Measurements from ENCODE around the gene PACRG. TPM values are rescaled to one million over a fixed set of nuclear protein-coding genes. Genes with fewer than 3 reads are reported as not detected.

Gene PACRG
- polyA plus RNA-seq, 1 donor, result 1.5 TPM

DNA sequence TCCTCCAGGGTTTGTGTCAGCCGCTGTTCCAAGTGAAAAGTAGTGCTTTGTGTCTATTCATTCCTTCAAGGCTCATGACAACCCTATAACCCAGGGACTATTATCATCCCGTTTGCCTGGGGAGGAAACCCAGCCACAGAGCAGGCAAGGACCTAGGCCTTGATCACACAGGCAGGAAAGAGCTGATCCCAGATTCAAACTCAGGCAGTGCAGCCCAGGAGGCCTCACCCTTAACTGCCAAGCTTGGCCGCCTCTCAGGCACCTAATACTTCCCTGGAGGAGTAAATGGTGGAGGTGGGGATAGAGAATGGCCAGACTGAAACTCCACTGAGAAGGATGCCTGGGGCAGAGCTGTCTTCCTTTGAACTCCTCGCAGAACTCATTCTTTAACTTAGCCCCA, 471.6 kb downstream of the PACRG start:
- H3K4me1 ChIP-seq (ENCODE audit: control insufficient read depth, insufficient read depth, low read length), result no peaks in the 10 kb centered on the region
- DNase-seq, result no peak
- no peaks in the 10 kb centered on the region for H3K27me3 ChIP-seq (ENCODE audit: control insufficient read depth, insufficient read depth, low read length)
- H3K36me3 ChIP-seq (ENCODE audit: control insufficient read depth, insufficient read depth, low read length), result no peaks in the 10 kb centered on the region
- no peaks in the 10 kb centered on the region for H3K9me3 ChIP-seq (ENCODE audit: control insufficient read depth, low read depth, low read length)
- H3K4me3 ChIP-seq (ENCODE audit: low read length), result no peak overlapping the region
- WGBS (ENCODE audit: insufficient coverage, low lambda C conversion rate), result no CpG with 5 or more reads among the region's 4 CpGs
- H3K27ac ChIP-seq (ENCODE audit: low read length), result no peak overlapping the region

DNA sequence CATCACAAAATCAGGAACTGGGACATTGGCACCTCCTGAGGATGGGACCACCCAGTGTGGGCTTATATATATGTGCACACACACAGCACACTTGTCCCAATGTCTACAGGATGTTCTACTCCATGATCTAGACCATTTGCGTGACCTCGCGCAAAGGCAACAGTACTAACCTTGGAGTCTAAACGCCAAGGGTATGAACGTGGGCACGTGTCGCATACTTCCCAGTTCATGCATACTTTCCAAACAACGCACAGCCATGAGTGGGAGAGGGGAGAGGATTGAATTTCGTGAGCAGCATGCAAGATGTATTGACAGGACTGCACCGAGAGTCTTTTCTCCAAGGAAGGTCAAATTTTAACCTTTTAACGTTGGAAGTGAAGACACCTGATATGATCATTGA, 472.5 kb downstream of the PACRG start:
- Histone ChIP-seq H3K27me3 (ENCODE audit: control insufficient read depth, insufficient read depth, low read length) (no peaks in the 10 kb centered on the region), H3K4me3 (ENCODE audit: low read length) (no peak overlapping the region), H3K36me3 (ENCODE audit: control insufficient read depth, insufficient read depth, low read length) (no peaks in the 10 kb centered on the region), H3K9me3 (ENCODE audit: control insufficient read depth, low read depth, low read length) (no peaks in the 10 kb centered on the region), H3K4me1 (ENCODE audit: control insufficient read depth, insufficient read depth, low read length) (no peaks in the 10 kb centered on the region), H3K27ac (ENCODE audit: low read length) (no peak overlapping the region)
- no peak for DNase-seq
- WGBS (ENCODE audit: insufficient coverage, low lambda C conversion rate), result no CpG with 5 or more reads among the region's 11 CpGs

- WGBS (ENCODE audit: insufficient coverage, low lambda C conversion rate), result 78% methylated on average over 2 of the region's 8 CpGs
- no peaks in the 10 kb centered on the region for H3K36me3 ChIP-seq (ENCODE audit: control insufficient read depth, insufficient read depth, low read length)
- no peak for DNase-seq
- no peaks in the 10 kb centered on the region for H3K4me1 ChIP-seq (ENCODE audit: control insufficient read depth, insufficient read depth, low read length)
- H3K9me3 ChIP-seq (ENCODE audit: control insufficient read depth, low read depth, low read length), result no peaks in the 10 kb centered on the region
- H3K27ac ChIP-seq (ENCODE audit: low read length), result no peak overlapping the region
- H3K4me3 ChIP-seq (ENCODE audit: low read length), result no peak overlapping the region
- no peaks in the 10 kb centered on the region for H3K27me3 ChIP-seq (ENCODE audit: control insufficient read depth, insufficient read depth, low read length)
These were observed 472.9 kb downstream of the PACRG start for GRCh38 chr6:163200694-163201093.

- H3K36me3 ChIP-seq (ENCODE audit: control insufficient read depth, insufficient read depth, low read length), result no peaks in the 10 kb centered on the region
- no peak overlapping the region for H3K27ac ChIP-seq (ENCODE audit: low read length)
- no CpG with 5 or more reads among the region's 12 CpGs for WGBS (ENCODE audit: insufficient coverage, low lambda C conversion rate)
- no peak for DNase-seq
- no peaks in the 10 kb centered on the region for H3K27me3 ChIP-seq (ENCODE audit: control insufficient read depth, insufficient read depth, low read length)
- H3K4me1 ChIP-seq (ENCODE audit: control insufficient read depth, insufficient read depth, low read length), result no peaks in the 10 kb centered on the region
- no peak overlapping the region for H3K4me3 ChIP-seq (ENCODE audit: low read length)
- no peaks in the 10 kb centered on the region for H3K9me3 ChIP-seq (ENCODE audit: control insufficient read depth, low read depth, low read length)
These were observed 474.1 kb downstream of the PACRG start for GRCh38 chr6:163201855-163202254.

- Histone ChIP-seq H3K27me3 (ENCODE audit: control insufficient read depth, insufficient read depth, low read length) (no peaks in the 10 kb centered on the region), H3K4me3 (ENCODE audit: low read length) (no peak overlapping the region), H3K9me3 (ENCODE audit: control insufficient read depth, low read depth, low read length) (no peaks in the 10 kb centered on the region), H3K27ac (ENCODE audit: low read length) (no peak overlapping the region), H3K4me1 (ENCODE audit: control insufficient read depth, insufficient read depth, low read length) (no peaks in the 10 kb centered on the region), H3K36me3 (ENCODE audit: control insufficient read depth, insufficient read depth, low read length) (no peaks in the 10 kb centered on the region)
- DNase-seq, result no peak
- no CpG with 5 or more reads among the region's 2 CpGs for WGBS (ENCODE audit: insufficient coverage, low lambda C conversion rate)
These were observed 478.4 kb downstream of the PACRG start for GRCh38 chr6:163206196-163206595.

DNA sequence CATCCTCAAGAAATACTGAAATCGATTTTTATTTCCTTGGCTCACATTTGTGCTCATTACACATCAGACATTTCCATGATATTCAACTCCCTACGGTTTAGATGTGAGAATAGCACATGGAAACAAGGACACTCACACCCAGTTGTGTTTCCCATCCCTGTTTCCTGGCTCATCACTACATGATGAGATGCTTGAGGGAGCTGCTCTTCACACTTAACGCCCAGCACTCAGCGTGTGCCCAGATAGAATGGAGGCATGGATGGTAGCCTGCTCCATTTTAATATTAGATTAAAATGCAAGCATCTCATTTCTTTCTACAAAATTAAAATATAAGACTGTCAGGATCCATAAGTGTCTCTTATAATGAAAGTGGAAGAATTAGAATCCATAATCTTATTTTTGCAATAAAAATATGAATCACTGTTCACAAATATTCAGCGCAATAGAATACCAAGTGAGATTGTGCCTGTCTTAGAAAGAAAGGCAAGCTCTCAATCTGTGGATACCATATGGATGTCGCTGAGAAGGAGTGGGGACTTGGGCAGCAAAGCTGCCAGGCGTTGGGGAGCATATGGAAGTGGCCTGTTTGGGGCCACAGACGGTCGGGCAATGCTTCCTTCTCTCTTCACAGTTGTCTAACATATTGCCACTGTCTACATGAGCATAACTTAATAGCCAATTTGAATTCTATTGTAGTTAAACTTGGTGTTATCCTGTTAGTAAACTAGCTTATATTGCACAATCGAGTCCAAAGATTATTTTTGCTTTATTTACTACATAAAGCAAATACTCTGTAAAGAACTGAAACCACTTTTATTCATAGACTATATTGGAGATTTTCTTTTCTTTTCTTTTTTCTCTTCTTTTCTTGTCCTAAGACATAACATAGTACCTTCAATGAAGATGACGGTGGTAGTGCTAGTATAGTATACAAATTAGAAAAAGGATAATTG, 479.9 kb downstream of the PACRG start:
- Histone ChIP-seq H3K36me3 (ENCODE audit: control insufficient read depth, insufficient read depth, low read length) (no peaks in the 10 kb centered on the region), H3K27ac (ENCODE audit: low read length) (no peak overlapping the region), H3K9me3 (ENCODE audit: control insufficient read depth, low read depth, low read length) (no peaks in the 10 kb centered on the region), H3K27me3 (ENCODE audit: control insufficient read depth, insufficient read depth, low read length) (no peaks in the 10 kb centered on the region), H3K4me3 (ENCODE audit: low read length) (no peak overlapping the region), H3K4me1 (ENCODE audit: control insufficient read depth, insufficient read depth, low read length) (no peaks in the 10 kb centered on the region)
- no peak for DNase-seq
- 82% methylated on average over 4 of the region's 11 CpGs for WGBS (ENCODE audit: insufficient coverage, low lambda C conversion rate)

- no peak overlapping the region for H3K4me3 ChIP-seq (ENCODE audit: low read length)
- H3K4me1 ChIP-seq (ENCODE audit: control insufficient read depth, insufficient read depth, low read length), result no peaks in the 10 kb centered on the region
- H3K9me3 ChIP-seq (ENCODE audit: control insufficient read depth, low read depth, low read length), result no peaks in the 10 kb centered on the region
- DNase-seq, result no peak
- no peaks in the 10 kb centered on the region for H3K36me3 ChIP-seq (ENCODE audit: control insufficient read depth, insufficient read depth, low read length)
- H3K27me3 ChIP-seq (ENCODE audit: control insufficient read depth, insufficient read depth, low read length), result no peaks in the 10 kb centered on the region
- WGBS (ENCODE audit: insufficient coverage, low lambda C conversion rate), result no CpG with 5 or more reads among the region's 4 CpGs
- H3K27ac ChIP-seq (ENCODE audit: low read length), result no peak overlapping the region
These were observed 481.2 kb downstream of the PACRG start for GRCh38 chr6:163209005-163209404.

DNA sequence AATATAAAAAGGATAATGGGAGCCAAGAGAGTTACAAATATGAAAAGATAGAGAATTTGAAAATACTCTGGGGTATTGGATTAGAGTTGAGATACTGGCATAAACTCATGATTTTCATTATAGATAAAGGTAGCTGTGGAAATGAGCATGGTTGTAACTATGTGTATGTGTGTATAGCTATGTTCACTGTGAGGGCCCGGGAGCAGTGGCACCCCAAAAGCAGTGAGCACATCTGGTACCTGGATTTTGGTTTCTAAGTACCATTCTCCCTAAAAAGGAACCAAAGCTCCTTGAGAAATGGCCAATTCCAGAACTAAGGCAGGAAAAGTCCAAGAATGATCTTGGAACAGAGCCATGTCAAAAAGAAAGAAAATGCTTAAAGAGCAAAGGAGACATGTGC, 484.3 kb downstream of the PACRG start:
- DNase-seq, result no peak
- no CpG with 5 or more reads among the region's 1 CpG for WGBS (ENCODE audit: insufficient coverage, low lambda C conversion rate)
- no peak overlapping the region for H3K27ac ChIP-seq (ENCODE audit: low read length)
- H3K36me3 ChIP-seq (ENCODE audit: control insufficient read depth, insufficient read depth, low read length), result no peaks in the 10 kb centered on the region
- no peaks in the 10 kb centered on the region for H3K4me1 ChIP-seq (ENCODE audit: control insufficient read depth, insufficient read depth, low read length)
- H3K27me3 ChIP-seq (ENCODE audit: control insufficient read depth, insufficient read depth, low read length), result no peaks in the 10 kb centered on the region
- no peak overlapping the region for H3K4me3 ChIP-seq (ENCODE audit: low read length)
- H3K9me3 ChIP-seq (ENCODE audit: control insufficient read depth, low read depth, low read length), result no peaks in the 10 kb centered on the region

- WGBS (ENCODE audit: insufficient coverage, low lambda C conversion rate), result 67% methylated on average over 1 of the region's 1 CpG
- H3K9me3 ChIP-seq (ENCODE audit: control insufficient read depth, low read depth, low read length), result peaks cover 4% of the 10 kb centered on the region
- no peaks in the 10 kb centered on the region for H3K27me3 ChIP-seq (ENCODE audit: control insufficient read depth, insufficient read depth, low read length)
- H3K36me3 ChIP-seq (ENCODE audit: control insufficient read depth, insufficient read depth, low read length), result no peaks in the 10 kb centered on the region
- H3K4me3 ChIP-seq (ENCODE audit: low read length), result no peak overlapping the region
- H3K4me1 ChIP-seq (ENCODE audit: control insufficient read depth, insufficient read depth, low read length), result no peaks in the 10 kb centered on the region
- no peak overlapping the region for H3K27ac ChIP-seq (ENCODE audit: low read length)
- DNase-seq, result no peak
These were observed 486.5 kb downstream of the PACRG start for GRCh38 chr6:163214259-163214658.

- H3K27me3 ChIP-seq (ENCODE audit: control insufficient read depth, insufficient read depth, low read length), result no peaks in the 10 kb centered on the region
- no peaks in the 10 kb centered on the region for H3K36me3 ChIP-seq (ENCODE audit: control insufficient read depth, insufficient read depth, low read length)
- no peak for DNase-seq
- WGBS (ENCODE audit: insufficient coverage, low lambda C conversion rate), result 90% methylated on average over 2 of the region's 5 CpGs
- peaks cover 4% of the 10 kb centered on the region for H3K9me3 ChIP-seq (ENCODE audit: control insufficient read depth, low read depth, low read length)
- H3K4me3 ChIP-seq (ENCODE audit: low read length), result no peak overlapping the region
- H3K27ac ChIP-seq (ENCODE audit: low read length), result no peak overlapping the region
- no peaks in the 10 kb centered on the region for H3K4me1 ChIP-seq (ENCODE audit: control insufficient read depth, insufficient read depth, low read length)
These were observed 490.7 kb downstream of the PACRG start for GRCh38 chr6:163218361-163218894.
